RWPE1 (cell line): ENCODE results near the gene SLC34A3.

Source experiments
- CTCF ChIA-PET: fragments of 350-600 bp; sonication (Branson Sonifier 250); formaldehyde crosslinking; extraction: SDS; loops from one replicate; lab custom pipeline; 2021; lab: Yijun Ruan, JAX
- POLR2A ChIA-PET: fragments of 400-600 bp; formaldehyde crosslinking; extraction: SDS; loops from one replicate; lab custom pipeline; 2020; ENCODE audit warnings: antibody characterized with exemption; ENCODE audit not compliant: low non-redundant PET; lab: Yijun Ruan, JAX
- DNase-seq: peaks from one replicate; pipeline ENCODE4 v3.0.0; 2012; ENCODE audit warnings: low spot score
- H3K27ac ChIP-seq: fragments of 450-650 bp; 2 replicates; pipeline ENCODE4 v1.5.1; 2017
- CTCF ChIP-seq: fragments of 450-650 bp; conservative IDR thresholded peaks from 2 replicates; pipeline ENCODE4 v1.5.1; 2017; ENCODE audit warnings: low read depth, mild to moderate bottlenecking

Gene SLC34A3

GRCh38 chr9:137275203-137275587 is 44.5 kb downstream of the SLC34A3 start:
- no peak for DNase-seq
- ChIA-PET CTCF (interaction anchor here (0.7 kb wide), 1 partner anchor 15 kb away, joined by 4 read pairs; no protein-coding TSS in a partner anchor), POLR2A (interaction anchor here (0.7 to 1.0 kb wide), 3 partner anchors 27 to 48 kb away, joined by 3 to 4 read pairs (median 3); partner anchors contain the start of genes NRARP and RNF224)
- H3K27ac ChIP-seq: peak overlapping the region; percentile 94
- TF ChIP-seq CTCF: no peak

DNA sequence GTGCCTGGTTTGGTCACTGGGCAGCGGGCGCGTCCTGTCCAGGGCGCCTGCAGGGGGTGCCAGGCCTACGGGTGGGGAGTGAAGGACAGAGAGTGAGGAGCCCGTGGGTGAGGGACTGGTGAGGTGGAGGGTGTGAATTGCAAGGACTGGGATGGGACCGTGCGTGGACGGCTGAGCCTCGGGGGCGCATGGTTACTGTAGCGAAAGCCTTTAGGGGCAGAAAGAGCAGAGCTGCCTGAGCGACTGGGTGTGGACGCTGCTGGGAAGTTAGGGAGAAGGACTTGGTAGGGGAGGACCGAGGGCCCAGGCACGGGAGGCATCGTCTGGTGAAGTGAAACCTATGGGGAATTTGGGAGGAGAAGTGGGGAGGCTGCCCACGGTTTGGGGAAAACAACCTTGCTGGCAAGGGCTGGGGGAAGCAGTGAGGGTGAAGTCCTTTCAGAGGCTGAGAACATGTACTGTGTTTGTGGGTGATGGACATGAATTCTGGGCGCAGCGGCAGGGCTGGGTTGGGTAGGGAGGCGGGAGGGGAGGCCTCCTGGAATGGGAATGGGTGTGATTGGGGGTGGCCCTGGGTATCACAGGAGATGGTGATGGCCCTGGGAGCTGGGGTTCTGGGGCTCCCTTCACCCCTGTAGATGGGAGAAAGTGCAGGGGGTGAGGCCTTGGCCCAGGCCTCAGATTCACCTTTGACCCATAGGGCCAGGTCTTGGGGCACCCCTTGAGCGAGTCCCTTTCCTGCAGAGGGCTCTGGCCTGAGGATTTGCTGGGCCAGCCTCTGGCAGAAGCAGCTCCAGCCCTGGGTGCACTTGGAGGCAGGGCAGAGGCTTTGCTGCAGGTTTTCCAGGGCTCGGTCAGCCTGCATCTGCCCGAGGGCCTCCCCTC is 45.1 kb downstream of the SLC34A3 start:
- CTCF ChIA-PET: interaction anchor here (0.7 to 2.2 kb wide), 2 partner anchors 27 to 111 kb away, joined by 4 to 13 read pairs; partner anchors contain the start of gene NRARP
- no peak for TF ChIP-seq CTCF
- POLR2A ChIA-PET: no interaction called here
- DNase-seq: no peak
- peak overlapping the region; percentile 94 for H3K27ac ChIP-seq

DNA sequence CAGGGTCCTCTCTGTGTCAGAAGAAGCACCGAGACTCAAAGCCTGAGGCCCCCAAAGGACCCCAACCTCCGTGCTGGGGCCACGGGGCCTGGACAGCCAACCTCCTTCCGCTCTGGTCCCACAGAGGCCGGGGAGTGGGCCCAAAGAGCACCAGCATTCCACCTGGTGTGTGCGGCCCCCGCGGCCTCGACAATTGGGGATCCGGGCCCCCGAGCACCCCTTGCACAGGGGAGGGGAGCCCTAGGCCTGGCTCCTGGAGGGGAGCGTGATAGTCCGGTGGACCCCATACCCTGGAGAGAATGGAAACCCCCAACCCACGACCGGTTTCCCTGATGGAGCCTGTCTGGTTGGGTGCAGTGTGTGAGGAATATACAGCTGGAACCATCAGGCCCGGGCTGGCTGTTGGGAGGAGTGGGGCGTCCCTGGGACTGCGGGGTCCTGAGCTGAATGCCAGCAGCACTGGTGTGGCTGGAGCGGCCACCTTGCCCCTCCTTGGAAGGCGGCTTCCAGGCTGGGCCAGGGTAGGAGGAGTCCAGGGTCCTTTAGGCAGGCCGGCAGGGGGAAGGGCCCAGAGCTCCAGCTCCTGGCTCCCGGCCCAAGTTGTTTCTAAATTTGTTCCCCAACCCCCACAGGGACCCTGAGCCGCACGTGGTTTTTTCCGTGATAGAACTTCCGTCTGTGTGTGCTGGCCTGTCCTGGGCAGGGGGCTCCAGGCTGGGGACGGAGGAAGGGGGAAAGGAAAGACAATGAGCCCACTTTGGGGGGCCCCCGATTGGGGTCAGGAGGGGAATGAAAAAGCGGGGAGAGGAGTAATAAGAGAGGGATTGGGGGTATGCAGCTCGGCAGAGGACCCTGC is 46.0 kb downstream of the SLC34A3 start:
- ChIA-PET POLR2A (interaction anchor here (0.6 to 1.7 kb wide), 6 partner anchors 10 to 301 kb away, joined by 3 to 9 read pairs (median 4); partner anchors contain the start of gene TUBB4B), CTCF (interaction anchor here (0.6 to 2.2 kb wide), 7 partner anchors 7 to 157 kb away, joined by 3 to 13 read pairs (median 3); partner anchors contain the start of gene NRARP)
- no peak for TF ChIP-seq CTCF
- DNase-seq: no peak
- peak overlapping the region; percentile 94 for H3K27ac ChIP-seq

DNA sequence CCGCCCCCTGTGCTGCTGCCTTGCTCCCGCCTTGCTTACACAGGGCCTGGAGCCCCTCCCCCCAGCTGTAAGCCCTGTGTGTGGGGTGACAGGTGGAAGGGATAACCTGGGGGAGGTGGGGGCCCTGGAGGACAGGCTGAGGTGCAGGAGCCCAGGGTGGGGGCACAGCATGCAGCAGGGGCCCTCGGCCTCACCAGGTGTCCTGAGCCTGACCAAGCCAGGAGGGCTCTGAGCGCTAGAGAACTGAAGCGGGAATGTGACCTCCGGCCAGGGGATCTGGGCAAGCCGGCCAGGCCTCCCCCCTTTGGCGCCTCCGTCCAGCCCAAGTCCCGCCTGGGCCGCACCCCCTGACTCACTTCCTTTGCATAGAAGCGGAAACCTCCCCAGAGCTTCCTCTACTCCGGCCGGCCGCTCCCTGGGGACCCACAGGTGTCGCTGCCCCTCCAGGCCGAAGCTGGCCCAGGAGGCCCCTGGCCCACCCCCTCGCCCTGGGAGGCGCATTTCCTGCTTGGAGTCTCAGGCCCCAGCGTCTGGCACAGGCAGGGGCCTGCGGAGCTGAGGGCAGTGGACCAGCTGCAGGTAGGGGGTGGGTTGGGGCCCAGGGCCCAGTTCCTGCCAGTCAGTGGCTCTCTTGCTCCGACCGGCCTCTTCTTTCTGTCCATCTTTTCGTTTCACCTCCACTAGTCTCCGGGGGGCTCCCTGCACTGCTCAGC is 46.8 kb downstream of the SLC34A3 start, which contains the start of gene TOR4A:
TSS of gene TOR4A (plus strand) at position 398 of the 713 bp plus-strand sequence. CDS start 964 bp downstream, outside the sequence.
- TF ChIP-seq CTCF: peak; percentile 73
- CTCF ChIA-PET: interaction anchor here (0.6 to 2.2 kb wide), 9 partner anchors 8 to 173 kb away, joined by 3 to 13 read pairs (median 3); partner anchors contain the start of gene NRARP
- POLR2A ChIA-PET: interaction anchor here (0.6 to 1.7 kb wide), 6 partner anchors 9 to 300 kb away, joined by 3 to 9 read pairs (median 4); partner anchors contain the start of gene TUBB4B
- peak within 1 kb of the TSS; percentile 94 for H3K27ac ChIP-seq
- peak; percentile 97 for DNase-seq

- no peak for TF ChIP-seq CTCF
- no peak for DNase-seq
- CTCF ChIA-PET: interaction anchor here (0.6 to 2.2 kb wide), 6 partner anchors 16 to 174 kb away, joined by 3 to 13 read pairs (median 3); partner anchors contain the start of gene NRARP
- peak overlapping the region; percentile 94 for H3K27ac ChIP-seq
- POLR2A ChIA-PET: interaction anchor here (1.0 to 1.7 kb wide), 5 partner anchors 8 to 37 kb away, joined by 3 to 9 read pairs (median 5); partner anchors contain the start of gene TUBB4B
These were observed 47.5 kb downstream of the SLC34A3 start for GRCh38 chr9:137278061-137278701.
